Activated CD4-positive, alpha-beta T cell treated with anti-CD3 and anti-CD28 coated beads, Interleukin-2, Interleukin-6, amounts not matched to agents 100 ng/mL and 50 ng/mL, durations not matched to agents 16 hours and 8 hours (primary cell): ENCODE data around the gene GRIA2.

Experiments
- DNase-seq: peaks from one replicate; pipeline ENCODE4 v3.0.0-alpha.2; 2020

Gene GRIA2

GRCh38 chr4:157405070-157405469, 184.5 kb downstream of the GRIA2 start:
- no peak for DNase-seq
